H9 (cell line): ENCODE results near the gene RBP7. TPM values are rescaled to one million over a fixed set of nuclear protein-coding genes. Genes with fewer than 3 reads are reported as not detected.

ENCODE experiments used
- DNase-seq: peaks from one replicate; pipeline ENCODE4 v3.0.0-alpha.2; 2017
- H2AFZ ChIP-seq: one replicate; pipeline ENCODE4 v1.6.1; 2013; ENCODE audit warnings: mild to moderate bottlenecking, low read length, control low read depth, moderate library complexity
- H2AK5ac ChIP-seq: 2 replicates; pipeline ENCODE4 v1.6.1; 2013; ENCODE audit warnings: low read length, control low read depth, mixed read lengths; ENCODE audit not compliant: insufficient read length
- H2BK120ac ChIP-seq: one replicate; pipeline ENCODE4 v1.6.1; 2013; ENCODE audit warnings: low read depth, mild to moderate bottlenecking, low read length, control low read depth, inconsistent platforms; ENCODE audit not compliant: poor library complexity, severe bottlenecking
- H2BK12ac ChIP-seq: 2 replicates; pipeline ENCODE4 v1.6.1; 2013; ENCODE audit warnings: low read length, control low read depth, mixed read lengths, low read depth; ENCODE audit not compliant: insufficient read length
- H2BK15ac ChIP-seq: 2 replicates; pipeline ENCODE4 v1.6.1; 2013; ENCODE audit warnings: low read depth, low read length, control low read depth
- H2BK20ac ChIP-seq: one replicate; pipeline ENCODE4 v1.6.1; 2013; ENCODE audit warnings: low read depth, mild to moderate bottlenecking, low read length, control low read depth, inconsistent platforms; ENCODE audit not compliant: poor library complexity, severe bottlenecking
- H2BK5ac ChIP-seq: 2 replicates; pipeline ENCODE4 v1.6.1; 2013; ENCODE audit warnings: low read length, control low read depth, mixed read lengths; ENCODE audit not compliant: insufficient read length
- H3K14ac ChIP-seq: 2 replicates; pipeline ENCODE4 v1.6.1; 2013; ENCODE audit warnings: low read length, control low read depth; ENCODE audit not compliant: insufficient read depth
- H3K18ac ChIP-seq: 2 replicates; pipeline ENCODE4 v1.6.1; 2013; ENCODE audit warnings: low read depth, mild to moderate bottlenecking, mixed read lengths, low read length, control low read depth; ENCODE audit not compliant: insufficient read length
- H3K23ac ChIP-seq: 2 replicates; pipeline ENCODE4 v1.6.1; 2013; ENCODE audit warnings: low read length, control low read depth, mixed read lengths, low read depth; ENCODE audit not compliant: insufficient read length
- H3K23me2 ChIP-seq: 2 replicates; pipeline ENCODE4 v1.6.1; 2013; ENCODE audit warnings: low read depth, mild to moderate bottlenecking, mixed read lengths, low read length, control low read depth; ENCODE audit not compliant: insufficient read length, poor library complexity, severe bottlenecking
- H3K27ac ChIP-seq: 2 replicates; pipeline ENCODE4 v1.5.1; 2013; ENCODE audit warnings: low read length, control low read depth, mixed read lengths, low read depth; ENCODE audit not compliant: insufficient read length
- H3K27me3 ChIP-seq: 2 replicates; pipeline ENCODE4 v1.6.1; 2013; ENCODE audit warnings: low read length, control low read depth, inconsistent platforms; ENCODE audit not compliant: insufficient read depth
- H3K4ac ChIP-seq: 2 replicates; pipeline ENCODE4 v1.6.1; 2013; ENCODE audit warnings: low read depth, mild to moderate bottlenecking, control low read depth, inconsistent platforms, low read length, moderate library complexity
- H3K4me1 ChIP-seq: 2 replicates; pipeline ENCODE4 v1.6.1; 2013; ENCODE audit warnings: low read length, control low read depth, inconsistent platforms; ENCODE audit not compliant: insufficient read depth
- H3K4me2 ChIP-seq: 2 replicates; pipeline ENCODE4 v1.6.1; 2013; ENCODE audit warnings: low read length, control low read depth, mixed read lengths; ENCODE audit not compliant: insufficient read length, insufficient read depth
- H3K56ac ChIP-seq: 2 replicates; pipeline ENCODE4 v1.6.1; 2013; ENCODE audit warnings: low read depth, mild to moderate bottlenecking, mixed read lengths, low read length, control low read depth; ENCODE audit not compliant: insufficient read length
- H3K79me1 ChIP-seq: 2 replicates; pipeline ENCODE4 v1.6.1; 2013; ENCODE audit warnings: low read depth, mild to moderate bottlenecking, moderate library complexity, low read length, control low read depth, inconsistent platforms; ENCODE audit not compliant: insufficient read depth, poor library complexity, severe bottlenecking
- H3K79me2 ChIP-seq: 2 replicates; pipeline ENCODE4 v1.6.1; 2013; ENCODE audit warnings: low read length, control low read depth, inconsistent platforms; ENCODE audit not compliant: insufficient read depth
- H3K9ac ChIP-seq: 2 replicates; pipeline ENCODE4 v1.6.1; 2013; ENCODE audit warnings: low read length, control low read depth, mixed read lengths; ENCODE audit not compliant: insufficient read length; ENCODE audit errors: extremely low read depth
- H3K9me3 ChIP-seq: one replicate; pipeline ENCODE4 v1.6.1; 2013; ENCODE audit warnings: low read depth, low read length, inconsistent platforms; ENCODE audit not compliant: control insufficient read depth
- H3T11ph ChIP-seq: one replicate; pipeline ENCODE4 v1.6.1; 2013; ENCODE audit warnings: mild to moderate bottlenecking, low read length, control low read depth, inconsistent platforms
- H4K20me1 ChIP-seq: one replicate; pipeline ENCODE4 v1.6.1; 2013; ENCODE audit not compliant: control insufficient read depth, insufficient read length, insufficient read depth
- H4K5ac ChIP-seq: 2 replicates; pipeline ENCODE4 v1.6.1; 2013; ENCODE audit warnings: low read depth, mild to moderate bottlenecking, mixed read lengths, low read length, control low read depth; ENCODE audit not compliant: insufficient read length
- H4K8ac ChIP-seq: replicated peaks from 2 replicates; pipeline ENCODE4 v1.6.1; 2013; ENCODE audit warnings: low read length, control low read depth, mixed read lengths, low read depth; ENCODE audit not compliant: insufficient read length
- H4K91ac ChIP-seq: 2 replicates; pipeline ENCODE4 v1.6.1; 2013; ENCODE audit warnings: low read depth, mild to moderate bottlenecking, moderate library complexity, mixed read lengths, low read length, control low read depth; ENCODE audit not compliant: insufficient read length
- H3K27ac Mint-ChIP-seq, 3 experiments: 2 replicates in 2 of 3; 3 replicates in 1 of 3; pipeline ENCODE4 v1.8.0; 2020 to 2021; ENCODE audit warnings: mixed read lengths in 3 of 3, mild to moderate bottlenecking in 1 of 3, moderate library complexity in 1 of 3
- H3K27me3 Mint-ChIP-seq: 2 replicates; pipeline ENCODE4 v1.8.0; 2021; ENCODE audit warnings: low read depth, mild to moderate bottlenecking, moderate library complexity, mixed read lengths
- H3K36me3 Mint-ChIP-seq, 3 experiments: 2 replicates in 2 of 3; 3 replicates in 1 of 3; pipeline ENCODE4 v1.8.0; 2020 to 2021; ENCODE audit warnings: low read depth in 3 of 3, mixed read lengths in 3 of 3; ENCODE audit not compliant: insufficient read depth in 1 of 3
- H3K4me1 Mint-ChIP-seq, 2 experiments: 2 replicates each; pipeline ENCODE4 v1.8.0; 2020; ENCODE audit warnings: mixed read lengths in 2 of 2
- H3K4me3 Mint-ChIP-seq, 2 experiments: 2 replicates in 1 of 2; 3 replicates in 1 of 2; pipeline ENCODE4 v1.8.0; 2020 to 2021; ENCODE audit warnings: mild to moderate bottlenecking in 2 of 2, mixed read lengths in 2 of 2, moderate library complexity in 1 of 2
- H3K9me3 Mint-ChIP-seq, 2 experiments: 2 replicates in 1 of 2; 3 replicates in 1 of 2; pipeline ENCODE4 v1.8.0; 2020; ENCODE audit warnings: mild to moderate bottlenecking in 2 of 2, mixed read lengths in 2 of 2, moderate library complexity in 1 of 2
- CTCF ChIP-seq: fragments of 200-600 bp; sonication (generic); conservative IDR thresholded peaks from 3 replicates; pipeline ENCODE4 v1.8.0; 2021; ENCODE audit warnings: antibody characterized with exemption, mild to moderate bottlenecking
- WGBS: extraction: QIAGEN DNeasy Blood & Tissue Kit; methylation state at CpG from one replicate; pipeline ENCODE4 v1.1.7; 2013; ENCODE audit warnings: missing lambda C conversion rate, low lambda C conversion rate, mixed read lengths; ENCODE audit not compliant: insufficient read length; ENCODE audit errors: extremely low coverage; 5-methylcytosine and 5-hydroxymethylcytosine counted together
- total RNA-seq: library from RNA; stranded (reverse); gene quantifications from 2 replicates; pipeline ENCODE4 v1.2.1, GENCODE V29; 2021

Gene RBP7
- total RNA-seq, 1 experiment from 2014 or later: 4.5 TPM

- no peaks in the 10 kb centered on the region for H3K23me2 ChIP-seq
- no peak overlapping the region for H3T11ph ChIP-seq
- H3K36me3 Mint-ChIP-seq: peaks cover 8 to 20% (median 16%) of the 10 kb centered on the region in 3 experiments; a peak in 5 of 7 replicates
- no peaks in the 10 kb centered on the region for H3K9me3 Mint-ChIP-seq
- H2BK120ac ChIP-seq: no peak overlapping the region
- no peak overlapping the region for H3K4me2 ChIP-seq
- H4K91ac ChIP-seq: no peak overlapping the region
- peak overlapping the region; percentile 74 for H2BK12ac ChIP-seq
- no peak for DNase-seq
- no peak overlapping the region for H4K5ac ChIP-seq
- no peak overlapping the region for H3K9ac ChIP-seq
- peak overlapping the region in 1 of 3 experiments; percentile 15; a peak in 2 of 7 replicates for H3K27ac Mint-ChIP-seq
- no peak overlapping the region for H3K56ac ChIP-seq
- no peak overlapping the region for H2BK15ac ChIP-seq
- no peak overlapping the region for H3K4me3 Mint-ChIP-seq
- H2AK5ac ChIP-seq: no peak overlapping the region
- H3K79me1 ChIP-seq: peaks cover 15% of the 10 kb centered on the region
- H3K27ac ChIP-seq: no peak overlapping the region
- no peaks in the 10 kb centered on the region for H3K9me3 ChIP-seq
- H4K8ac ChIP-seq: no peak overlapping the region
- H3K18ac ChIP-seq: no peak overlapping the region
- H3K14ac ChIP-seq: no peak overlapping the region
- no peak overlapping the region for H3K4ac ChIP-seq
- no peaks in the 10 kb centered on the region for H3K27me3 Mint-ChIP-seq
- H3K27me3 ChIP-seq: no peaks in the 10 kb centered on the region
- no CpG with 5 or more reads among the region's 3 CpGs for WGBS
- H4K20me1 ChIP-seq: no peaks in the 10 kb centered on the region
- H2AFZ ChIP-seq: no peak overlapping the region
- peaks cover 28% of the 10 kb centered on the region; the same call in 1 of the 2 replicates for H3K79me2 ChIP-seq
- no peak overlapping the region for H3K23ac ChIP-seq
- no peak overlapping the region for H2BK5ac ChIP-seq
- 0 out of 2 replicates have a peak, but pooled peaks cover 9% of the 10 kb centered on the region for H3K4me1 ChIP-seq
- H3K4me1 Mint-ChIP-seq: peaks cover 24 to 26% of the 10 kb centered on the region in 2 experiments
- TF ChIP-seq CTCF: no peak
- no peak overlapping the region for H2BK20ac ChIP-seq
Measured at GRCh38 chr1:10048601-10049000, 51.6 kb downstream of the RBP7 start.
